Gastroesophageal sphincter (tissue), 3 donors: ENCODE data around the gene EPHA2.

Experiments used
- EP300 ChIP-seq: sonication (generic); formaldehyde crosslinking; IDR thresholded peaks from one replicate; pipeline ENCODE4 v1.6.1; 2017; ENCODE audit warnings: antibody characterized with exemption, mild to moderate bottlenecking
- TF ChIP-seq, protein P1 (sequence below), 4 experiments: fragments of 200-600 bp in 2 of 4; fragments of 450-650 bp in 2 of 4; sonication (generic) in 1 of 4; IDR thresholded peaks; one replicate each; pipeline ENCODE4 v1.5.1; 2017 to 2019; ENCODE audit warnings: antibody characterized with exemption in 4 of 4, mild to moderate bottlenecking in 2 of 4, moderate library complexity in 2 of 4

DNA sequence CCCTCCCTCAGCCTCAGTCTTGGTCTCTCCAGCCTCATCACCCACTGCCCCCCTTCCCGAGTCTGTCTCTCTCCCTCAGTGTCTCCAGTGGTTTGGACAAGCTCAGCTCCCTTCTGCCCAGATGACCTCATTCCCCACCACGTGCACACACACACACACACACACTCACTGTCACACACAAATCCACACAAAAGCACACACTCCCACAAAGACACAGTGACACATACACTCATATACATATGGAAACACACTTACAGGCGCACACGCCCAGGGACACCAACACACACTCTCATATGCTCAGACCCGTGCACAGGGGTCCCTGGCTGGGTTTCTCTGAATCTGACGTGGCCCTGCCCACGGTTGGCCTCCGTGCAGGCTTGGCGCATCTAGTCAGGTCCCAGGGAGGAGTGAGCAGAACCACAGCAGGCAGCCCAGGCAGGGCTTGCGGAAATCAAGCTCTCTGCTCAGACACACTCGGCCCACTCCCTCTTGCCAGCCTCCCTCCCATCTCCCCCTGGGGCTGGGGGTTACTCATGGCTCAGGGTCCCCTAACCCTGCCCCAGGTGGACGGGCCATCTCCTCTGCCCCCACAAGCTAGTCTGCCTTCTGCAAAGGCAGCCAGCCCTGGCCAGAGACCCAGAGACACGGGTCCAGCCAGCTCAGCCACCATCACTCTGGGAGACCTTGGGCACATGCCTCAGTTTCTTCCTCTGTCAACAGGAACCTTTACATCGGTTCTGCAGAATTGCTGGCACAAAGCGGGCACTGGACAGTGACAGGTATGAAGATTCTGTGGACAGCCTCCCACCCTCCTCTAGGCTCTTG is 43.9 kb downstream of the EPHA2 start:
- TF ChIP-seq EP300 = no peak
- TF ChIP-seq, protein P1, sequence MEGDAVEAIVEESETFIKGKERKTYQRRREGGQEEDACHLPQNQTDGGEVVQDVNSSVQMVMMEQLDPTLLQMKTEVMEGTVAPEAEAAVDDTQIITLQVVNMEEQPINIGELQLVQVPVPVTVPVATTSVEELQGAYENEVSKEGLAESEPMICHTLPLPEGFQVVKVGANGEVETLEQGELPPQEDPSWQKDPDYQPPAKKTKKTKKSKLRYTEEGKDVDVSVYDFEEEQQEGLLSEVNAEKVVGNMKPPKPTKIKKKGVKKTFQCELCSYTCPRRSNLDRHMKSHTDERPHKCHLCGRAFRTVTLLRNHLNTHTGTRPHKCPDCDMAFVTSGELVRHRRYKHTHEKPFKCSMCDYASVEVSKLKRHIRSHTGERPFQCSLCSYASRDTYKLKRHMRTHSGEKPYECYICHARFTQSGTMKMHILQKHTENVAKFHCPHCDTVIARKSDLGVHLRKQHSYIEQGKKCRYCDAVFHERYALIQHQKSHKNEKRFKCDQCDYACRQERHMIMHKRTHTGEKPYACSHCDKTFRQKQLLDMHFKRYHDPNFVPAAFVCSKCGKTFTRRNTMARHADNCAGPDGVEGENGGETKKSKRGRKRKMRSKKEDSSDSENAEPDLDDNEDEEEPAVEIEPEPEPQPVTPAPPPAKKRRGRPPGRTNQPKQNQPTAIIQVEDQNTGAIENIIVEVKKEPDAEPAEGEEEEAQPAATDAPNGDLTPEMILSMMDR (IDR thresholded peaks at IDR 0.05) = no peak
